ENCODE data around the gene COL23A1. TPM values are rescaled to one million over a fixed set of nuclear protein-coding genes. Genes with fewer than 3 reads are reported as not detected.

Gene COL23A1
- total RNA-seq, 1 donor from 2014 or later = 4.3 TPM

DNA sequence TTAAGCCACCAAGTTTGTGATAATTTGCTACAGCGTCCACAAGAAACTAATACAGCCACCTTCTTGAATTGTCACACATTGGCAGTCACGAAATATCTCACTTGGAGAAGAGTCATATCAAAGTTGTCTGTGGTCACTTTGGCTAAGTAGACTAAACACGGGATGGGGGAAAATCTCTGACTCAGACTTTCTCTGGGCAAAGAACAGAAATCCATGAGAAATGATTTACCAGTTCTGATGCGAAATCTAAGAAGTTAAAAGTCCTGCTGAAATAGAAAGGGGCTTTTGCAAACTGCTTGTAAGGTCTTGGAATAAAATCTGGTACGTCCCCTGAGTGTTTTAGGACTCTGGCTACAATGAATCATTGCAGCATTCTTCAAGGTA is 158.4 kb downstream of the COL23A1 start:
- no peaks in the 10 kb centered on the region for H3K4me1 ChIP-seq
- no peak for DNase-seq (ENCODE audit: low spot score in 2 of 2)
- no peaks in the 10 kb centered on the region for H3K27me3 ChIP-seq
- H3K36me3 ChIP-seq = no peaks in the 10 kb centered on the region
- no peaks in the 10 kb centered on the region for H3K9me3 ChIP-seq
- intact Hi-C loops (cut with DNase I) = no loop called here
- H3K4me3 ChIP-seq = no peak overlapping the region
- no peak overlapping the region for H3K27ac ChIP-seq
- TF ChIP-seq, protein P1, sequence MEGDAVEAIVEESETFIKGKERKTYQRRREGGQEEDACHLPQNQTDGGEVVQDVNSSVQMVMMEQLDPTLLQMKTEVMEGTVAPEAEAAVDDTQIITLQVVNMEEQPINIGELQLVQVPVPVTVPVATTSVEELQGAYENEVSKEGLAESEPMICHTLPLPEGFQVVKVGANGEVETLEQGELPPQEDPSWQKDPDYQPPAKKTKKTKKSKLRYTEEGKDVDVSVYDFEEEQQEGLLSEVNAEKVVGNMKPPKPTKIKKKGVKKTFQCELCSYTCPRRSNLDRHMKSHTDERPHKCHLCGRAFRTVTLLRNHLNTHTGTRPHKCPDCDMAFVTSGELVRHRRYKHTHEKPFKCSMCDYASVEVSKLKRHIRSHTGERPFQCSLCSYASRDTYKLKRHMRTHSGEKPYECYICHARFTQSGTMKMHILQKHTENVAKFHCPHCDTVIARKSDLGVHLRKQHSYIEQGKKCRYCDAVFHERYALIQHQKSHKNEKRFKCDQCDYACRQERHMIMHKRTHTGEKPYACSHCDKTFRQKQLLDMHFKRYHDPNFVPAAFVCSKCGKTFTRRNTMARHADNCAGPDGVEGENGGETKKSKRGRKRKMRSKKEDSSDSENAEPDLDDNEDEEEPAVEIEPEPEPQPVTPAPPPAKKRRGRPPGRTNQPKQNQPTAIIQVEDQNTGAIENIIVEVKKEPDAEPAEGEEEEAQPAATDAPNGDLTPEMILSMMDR (IDR thresholded peaks at IDR 0.05) = no peak

DNA sequence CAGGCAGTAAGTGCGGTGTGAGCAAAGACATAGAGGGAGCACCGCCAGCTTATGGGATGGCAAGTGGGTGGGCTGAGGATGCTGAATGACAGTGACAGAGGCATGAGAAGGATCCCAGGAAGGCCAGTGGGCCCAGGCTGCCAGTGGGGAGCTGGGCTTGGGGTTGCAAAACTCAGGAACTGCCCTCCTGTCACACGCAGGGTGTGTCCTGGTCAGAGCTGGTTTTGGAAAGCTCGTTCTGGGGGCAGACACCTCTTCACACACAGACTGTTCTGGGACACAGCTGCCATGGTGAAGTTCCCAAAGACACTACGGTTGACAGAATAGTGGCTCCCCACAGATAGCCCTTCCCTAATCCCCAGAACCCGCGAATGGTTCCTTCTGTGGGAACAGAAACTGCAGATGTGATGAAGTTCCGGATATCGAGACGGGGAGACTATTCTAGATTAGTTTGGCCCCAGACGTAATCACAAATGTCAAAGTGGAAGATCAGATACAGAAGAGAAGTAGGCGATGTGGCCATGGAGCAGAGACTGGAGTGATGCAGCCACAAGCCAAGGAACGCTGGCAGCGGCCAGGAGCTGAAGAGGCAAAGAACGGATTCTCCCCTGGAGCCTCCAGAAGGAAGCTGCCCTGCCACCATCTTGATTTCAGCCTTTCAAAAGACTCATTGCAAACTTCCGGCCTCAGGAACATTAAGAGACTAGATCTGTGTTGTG is 159.0 kb downstream of the COL23A1 start:
- H3K9me3 ChIP-seq = no peaks in the 10 kb centered on the region
- H3K36me3 ChIP-seq = no peaks in the 10 kb centered on the region
- no peaks in the 10 kb centered on the region for H3K4me1 ChIP-seq
- H3K27ac ChIP-seq = no peak overlapping the region
- intact Hi-C loops (cut with DNase I) = no loop called here
- TF ChIP-seq, protein P1 (IDR thresholded peaks at IDR 0.05) = no peak
- H3K4me3 ChIP-seq = no peak overlapping the region
- DNase-seq (ENCODE audit: low spot score in 2 of 2) = no peak
- no peaks in the 10 kb centered on the region for H3K27me3 ChIP-seq

DNA sequence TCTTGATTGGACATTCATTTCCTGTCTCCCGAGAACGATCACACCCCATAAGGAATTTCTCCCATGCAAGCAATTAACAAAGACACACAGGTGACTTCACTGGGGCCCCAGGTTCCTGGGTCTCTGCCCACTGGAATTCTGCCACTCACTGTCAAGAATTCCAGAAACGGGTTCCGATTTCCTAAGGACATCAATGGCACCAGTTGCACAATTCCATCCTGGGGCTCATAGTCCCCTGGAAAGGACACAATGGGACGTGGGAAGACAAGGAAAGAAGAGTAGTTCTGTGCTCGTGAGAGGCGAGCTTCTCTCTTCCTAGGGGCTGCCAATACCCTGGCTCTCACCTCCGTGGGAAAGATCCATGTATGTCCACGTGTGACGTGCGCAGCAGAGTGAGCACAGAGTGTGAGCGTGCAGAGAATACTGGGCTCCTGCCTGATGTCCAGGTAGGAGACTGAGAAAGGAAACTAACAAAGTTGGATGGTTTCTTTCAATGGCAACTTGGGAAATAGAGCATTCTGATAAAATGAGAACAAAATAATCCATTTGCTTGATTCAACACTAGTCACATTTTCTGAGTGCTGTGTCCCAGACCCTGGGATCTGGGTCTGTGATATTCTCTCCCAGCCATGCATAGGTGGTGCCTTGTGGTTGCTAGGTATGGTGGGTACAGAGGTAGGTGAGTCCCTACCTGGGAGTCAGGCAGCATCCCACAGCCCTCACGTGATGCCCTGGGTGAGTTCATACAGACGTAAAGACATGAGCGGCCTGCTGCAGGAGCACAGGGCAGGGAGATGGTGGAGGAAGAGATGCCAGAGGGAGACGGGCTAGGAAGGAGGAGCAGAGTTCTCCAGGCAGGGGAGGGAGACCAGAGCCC is 159.8 kb downstream of the COL23A1 start:
- no peak for DNase-seq (ENCODE audit: low spot score in 2 of 2)
- H3K9me3 ChIP-seq = no peaks in the 10 kb centered on the region
- no peak overlapping the region for H3K27ac ChIP-seq
- intact Hi-C loops (cut with DNase I) = no loop called here
- H3K4me1 ChIP-seq = no peaks in the 10 kb centered on the region
- TF ChIP-seq, protein P1 (IDR thresholded peaks at IDR 0.05) = no peak
- no peaks in the 10 kb centered on the region for H3K36me3 ChIP-seq
- no peaks in the 10 kb centered on the region for H3K27me3 ChIP-seq
- no peak overlapping the region for H3K4me3 ChIP-seq

DNA sequence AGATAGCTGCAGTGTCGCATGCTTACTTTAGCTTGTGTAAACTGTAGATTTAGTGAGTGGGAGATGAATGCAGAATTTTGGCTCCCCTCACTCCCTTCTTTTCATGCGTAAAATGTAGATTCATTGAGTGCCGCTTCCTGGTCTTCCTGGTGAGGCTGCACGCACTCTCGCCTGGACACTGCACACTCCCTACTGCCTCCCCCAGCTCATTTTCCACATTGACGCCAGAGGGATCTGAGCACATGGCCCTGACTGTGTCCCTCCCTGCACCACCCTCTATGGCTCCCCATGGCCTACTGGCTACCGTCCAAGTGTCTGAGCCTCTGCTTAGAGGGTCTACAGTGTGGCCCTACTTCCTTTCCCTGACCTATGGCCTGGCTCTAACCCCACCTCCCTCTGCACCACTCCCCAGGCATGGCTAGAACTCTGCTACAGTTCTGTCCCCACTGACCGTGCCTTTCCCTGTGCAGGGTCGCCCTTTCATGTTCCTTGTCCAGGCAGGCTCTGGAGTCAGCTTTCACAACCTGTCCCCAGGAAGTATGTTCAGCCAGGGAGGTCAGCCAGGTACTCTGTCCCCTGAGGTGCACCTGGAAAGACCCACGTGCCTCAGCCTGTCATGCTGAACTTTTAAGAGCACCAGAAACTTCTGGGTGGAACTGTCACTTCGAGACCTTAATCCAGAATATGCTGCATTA is 160.6 kb downstream of the COL23A1 start:
- no peaks in the 10 kb centered on the region for H3K4me1 ChIP-seq
- H3K9me3 ChIP-seq = no peaks in the 10 kb centered on the region
- H3K27me3 ChIP-seq = no peaks in the 10 kb centered on the region
- no peak overlapping the region for H3K4me3 ChIP-seq
- no peaks in the 10 kb centered on the region for H3K36me3 ChIP-seq
- H3K27ac ChIP-seq = no peak overlapping the region
- DNase-seq (ENCODE audit: low spot score in 2 of 2) = no peak
- TF ChIP-seq, protein P1 (IDR thresholded peaks at IDR 0.05) = no peak
- intact Hi-C loops (cut with DNase I) = no loop called here

DNA sequence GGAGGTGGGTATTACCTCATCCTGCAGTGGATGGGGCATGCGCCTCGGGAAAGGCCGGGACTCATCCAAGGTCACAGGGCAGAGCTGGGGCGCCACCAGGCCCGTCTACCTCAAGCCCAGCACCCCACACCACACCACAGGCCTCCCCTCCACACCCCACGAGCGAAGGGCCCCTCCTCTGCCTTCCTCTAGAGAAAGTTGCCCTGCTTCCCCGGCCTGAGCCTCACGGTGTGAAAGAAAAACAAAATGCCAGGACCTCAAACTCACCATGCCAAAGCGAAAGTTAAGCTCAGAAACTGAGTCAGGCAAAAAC is 161.1 kb downstream of the COL23A1 start:
- Histone ChIP-seq H3K27me3 (no peaks in the 10 kb centered on the region), H3K27ac (no peak overlapping the region), H3K4me1 (no peaks in the 10 kb centered on the region), H3K9me3 (no peaks in the 10 kb centered on the region), H3K36me3 (no peaks in the 10 kb centered on the region), H3K4me3 (no peak overlapping the region)
- DNase-seq (ENCODE audit: low spot score in 2 of 2) = no peak
- intact Hi-C loops (cut with DNase I) = no loop called here
- TF ChIP-seq, protein P1 (IDR thresholded peaks at IDR 0.05) = no peak

All from ascending aorta (tissue), 2 donors.